LoVo (cell line): ENCODE results near the gene NCKAP1.
"Not testable (repeated sequence)": the region's sequence is repeated elsewhere in the genome, so short reads cannot be mapped to it uniquely, and the experiment has no call there.

Source experiments
- DNase-seq: peaks from one replicate; pipeline ENCODE4 v3.0.0-alpha.2; 2016; ENCODE audit warnings: low spot score

The NCKAP1 gene

DNA sequence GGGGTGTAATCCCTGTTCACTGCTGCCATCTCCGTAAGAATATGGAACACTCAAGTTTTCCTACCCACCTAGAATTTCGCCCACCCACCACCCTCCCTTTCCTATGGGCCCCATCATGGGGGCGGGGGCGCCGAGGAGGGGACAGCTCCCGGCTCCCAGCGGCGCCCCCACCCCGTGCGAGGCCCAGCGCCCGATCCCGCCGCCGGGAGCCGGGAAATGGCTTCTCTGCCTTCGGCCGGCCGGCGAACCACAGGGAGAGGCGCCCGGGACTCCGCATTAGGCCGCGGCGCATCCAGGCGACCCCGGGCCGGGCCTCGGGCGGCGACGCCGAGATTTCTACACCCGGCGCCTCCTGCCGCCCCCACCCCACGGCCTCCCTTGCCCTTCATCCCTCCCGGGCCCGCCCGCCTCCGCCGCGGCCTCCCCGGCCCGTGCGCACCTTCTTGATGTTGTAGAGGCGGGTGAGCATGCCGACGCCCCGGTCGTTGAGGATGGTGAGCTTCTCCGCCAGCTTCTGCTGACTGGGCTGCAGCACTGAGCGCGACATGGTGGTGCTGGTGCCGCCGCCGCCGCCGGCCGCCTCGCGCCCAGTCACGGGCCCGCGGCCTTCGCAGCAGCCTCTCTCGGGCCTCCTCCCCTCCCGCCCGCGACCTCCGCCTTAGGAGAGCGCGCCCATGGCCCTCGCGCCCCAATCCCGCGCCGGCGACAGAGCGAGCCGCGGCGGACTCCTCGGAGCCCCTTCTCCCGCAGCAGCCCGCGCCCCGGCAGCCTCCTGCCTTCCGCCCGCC is 510 bp downstream of the NCKAP1 start:
- peak; percentile 46 for DNase-seq

- DNase-seq, result peak; percentile 51
Measured at GRCh38 chr2:183037074-183037552, 1.1 kb downstream of the NCKAP1 start.

- no peak for DNase-seq
Measured at GRCh38 chr2:183035954-183036669, 2.1 kb downstream of the NCKAP1 start.

- DNase-seq, result no peak
Measured at GRCh38 chr2:183035298-183035953, 2.8 kb downstream of the NCKAP1 start.

- DNase-seq, result no peak
Measured at GRCh38 chr2:183034806-183035205, 3.5 kb downstream of the NCKAP1 start.

DNA sequence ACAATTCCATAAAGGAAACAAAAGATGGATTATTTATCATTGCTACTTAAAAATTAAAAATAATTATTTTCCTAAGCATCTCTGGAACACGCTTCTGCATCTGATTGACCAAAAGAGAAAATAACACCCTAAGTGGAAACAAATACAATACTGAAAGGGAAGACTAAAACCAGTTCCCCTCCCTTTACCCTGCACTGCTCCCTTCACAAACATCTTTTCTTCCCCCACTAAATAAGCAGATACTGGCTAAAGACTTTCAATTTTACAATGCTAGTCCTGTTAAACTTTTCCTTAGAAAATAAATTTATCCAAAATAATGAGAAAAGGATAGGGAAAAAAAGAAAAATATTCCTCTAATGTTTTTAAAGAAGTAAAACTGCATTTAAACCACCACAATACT is 4.3 kb downstream of the NCKAP1 start:
- no peak for DNase-seq

DNA sequence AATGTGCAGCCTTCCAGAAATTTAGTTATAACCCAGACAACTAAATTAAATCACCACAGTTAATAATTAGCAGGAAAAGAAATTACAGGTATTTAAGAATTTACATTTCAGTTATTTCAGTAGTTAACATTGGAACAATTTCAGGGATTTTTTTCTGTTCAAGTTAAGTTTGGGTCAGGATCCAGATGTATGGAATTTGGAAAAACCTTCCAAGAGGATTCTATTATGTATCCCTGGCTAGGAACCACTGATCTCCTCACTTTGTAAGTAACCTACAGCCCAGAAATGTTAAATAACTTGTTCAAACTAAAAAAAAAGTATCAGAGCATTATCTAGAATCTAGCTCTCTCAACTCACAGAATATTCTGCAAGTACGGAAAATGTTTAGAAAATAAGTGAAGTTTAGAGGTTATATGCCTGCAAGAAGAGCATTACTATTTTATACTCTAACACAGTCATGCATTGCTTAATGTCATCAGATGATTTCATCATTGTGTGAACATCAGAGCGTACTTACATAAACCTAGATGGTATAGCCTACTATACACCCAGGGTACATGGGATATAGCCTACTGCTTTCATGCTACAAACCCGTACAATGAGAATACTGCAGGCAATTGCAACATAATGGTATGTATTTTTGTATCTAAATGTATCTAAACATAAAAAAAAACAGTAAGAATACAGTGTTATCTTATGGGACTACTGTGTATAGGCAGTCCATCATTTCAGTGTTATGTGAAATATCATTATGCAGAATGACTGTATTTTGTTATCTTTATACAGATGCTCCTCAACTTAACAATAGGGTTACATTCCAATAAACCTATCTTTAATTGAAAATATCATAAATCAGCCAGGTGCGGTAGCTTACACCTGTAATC is 6.1 kb downstream of the NCKAP1 start:
- DNase-seq, result no peak

DNA sequence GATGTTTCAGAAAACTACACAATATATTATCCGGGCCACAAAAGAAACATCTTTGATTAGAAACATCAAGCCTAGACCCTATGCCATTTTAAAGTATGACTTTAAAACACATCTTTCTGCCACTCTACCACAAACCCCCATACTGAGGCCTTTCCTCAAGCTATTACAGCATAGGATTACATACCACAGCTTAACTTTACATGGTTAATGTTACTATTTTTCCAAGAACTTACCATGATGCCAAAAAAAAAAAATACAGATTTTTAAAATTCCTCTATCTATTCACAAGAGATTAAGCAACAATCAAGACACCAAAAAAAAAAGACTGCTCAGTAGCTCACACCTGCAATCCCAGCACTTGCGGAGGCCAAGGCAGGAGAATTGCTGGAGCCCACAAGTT is 9.0 kb downstream of the NCKAP1 start:
- no peak for DNase-seq

DNA sequence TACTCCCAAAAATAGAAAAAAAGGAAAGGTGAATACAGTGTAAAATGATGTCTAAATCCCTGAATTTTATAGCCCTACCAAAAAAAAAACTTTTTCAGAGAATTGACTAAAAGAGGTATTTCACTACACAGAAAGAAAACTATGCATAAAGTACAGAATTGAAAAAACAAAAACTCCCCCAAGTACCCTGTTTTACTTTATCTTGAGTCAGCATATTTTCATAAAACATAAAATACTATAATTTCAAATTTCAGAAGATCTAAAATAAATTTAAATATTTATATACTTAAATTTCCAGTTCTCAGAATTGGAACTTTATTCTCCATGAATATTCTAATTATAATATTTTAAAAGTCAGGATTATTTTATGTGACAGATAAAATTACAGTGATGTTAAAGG is 10.1 kb downstream of the NCKAP1 start:
- no peak for DNase-seq

DNA sequence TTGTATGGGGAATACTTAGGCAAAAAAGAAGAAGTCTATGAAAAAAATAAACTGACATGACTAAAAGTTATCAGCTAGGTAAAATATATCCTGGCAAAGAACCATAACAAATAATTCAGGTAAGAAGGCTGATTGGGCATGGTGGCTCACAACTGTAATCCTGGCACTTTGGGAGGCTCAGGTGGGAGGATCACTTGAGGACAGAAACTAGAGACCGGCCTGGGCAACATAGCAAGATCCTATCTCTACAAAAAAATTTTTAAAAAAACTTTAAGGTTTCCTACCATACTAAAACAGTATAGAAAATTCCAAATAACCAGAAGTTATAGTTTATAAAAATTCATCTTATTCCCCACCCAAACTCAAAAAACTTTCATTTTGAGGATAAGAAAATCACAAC is 10.8 kb downstream of the NCKAP1 start:
- DNase-seq, result no peak

- DNase-seq, result no peak
Measured at GRCh38 chr2:183026424-183026823, 11.8 kb downstream of the NCKAP1 start.

DNA sequence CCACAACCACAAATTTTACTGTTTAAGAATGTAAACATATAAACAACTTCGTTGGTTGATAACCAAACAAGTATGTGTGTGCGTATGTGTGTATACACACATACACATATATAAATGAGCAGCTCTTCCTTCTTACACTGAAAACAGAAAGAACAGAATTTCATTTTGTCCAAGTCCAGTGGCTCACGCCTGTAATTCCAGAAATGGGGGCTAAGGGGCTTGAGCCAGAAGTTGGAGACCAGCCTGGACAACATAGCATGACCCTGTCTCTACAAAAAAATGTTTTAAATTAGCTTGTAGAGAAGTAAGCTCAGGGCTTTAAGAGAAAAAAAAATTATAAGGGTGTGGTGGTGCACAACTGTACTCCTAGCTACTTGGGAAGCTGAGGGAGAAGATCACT is 12.3 kb downstream of the NCKAP1 start:
- DNase-seq, result no peak

- no peak for DNase-seq
Measured at GRCh38 chr2:183024339-183025095, 13.7 kb downstream of the NCKAP1 start.

GRCh38 chr2:183022711-183023110 is 15.5 kb downstream of the NCKAP1 start:
- no peak for DNase-seq

DNA sequence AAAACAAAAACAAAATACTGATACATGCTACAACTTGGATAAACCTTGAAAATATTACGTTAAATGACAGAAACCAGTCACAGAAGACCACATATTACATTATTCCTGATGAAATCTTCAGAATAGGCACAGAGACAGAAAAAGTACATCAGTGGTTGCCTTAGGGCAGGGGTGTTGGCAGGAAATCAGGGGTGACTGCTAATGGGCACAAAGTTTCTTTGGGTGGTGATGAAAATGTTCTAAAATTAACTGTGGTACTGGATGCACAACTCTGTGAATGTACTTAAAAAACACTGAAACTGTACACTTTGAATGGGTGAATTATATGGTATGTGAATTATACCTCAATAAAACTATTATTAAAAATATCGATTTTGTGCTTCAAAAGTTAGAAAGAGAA is 16.6 kb downstream of the NCKAP1 start:
- no peak for DNase-seq

DNA sequence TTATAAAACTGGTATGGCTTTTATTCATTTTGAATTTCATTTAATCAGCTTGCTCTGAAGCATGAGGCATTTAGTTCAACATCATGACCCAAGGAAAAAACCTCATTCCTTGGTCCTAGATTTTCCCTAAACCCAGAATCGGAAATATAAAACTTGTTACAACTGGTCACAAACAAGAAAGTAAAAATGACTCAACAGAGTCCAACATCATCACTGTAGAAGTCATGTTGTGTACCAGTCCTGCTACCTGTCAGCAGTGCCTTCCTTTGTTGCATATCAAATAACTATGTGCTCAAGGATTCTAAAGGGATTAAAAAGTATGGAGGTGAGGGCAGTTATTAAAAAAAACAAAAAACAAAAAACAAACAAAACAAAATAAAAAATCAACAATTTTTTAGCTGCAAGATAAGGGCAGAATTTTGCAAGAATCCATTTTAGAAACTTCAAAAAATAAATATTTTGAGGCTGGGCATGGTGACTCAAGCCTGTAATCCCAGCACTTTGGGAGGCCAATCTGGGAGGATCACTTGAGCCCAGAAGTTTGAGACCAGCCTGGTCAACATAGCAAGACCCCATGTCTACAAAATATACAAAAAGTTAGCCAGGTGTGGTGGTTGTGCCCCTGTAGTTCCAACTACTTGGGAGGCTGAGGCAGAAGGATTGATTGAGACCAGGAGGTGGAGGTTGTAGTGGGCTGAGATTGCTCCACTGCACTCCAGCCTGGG is 18.4 kb downstream of the NCKAP1 start:
- no peak for DNase-seq

DNA sequence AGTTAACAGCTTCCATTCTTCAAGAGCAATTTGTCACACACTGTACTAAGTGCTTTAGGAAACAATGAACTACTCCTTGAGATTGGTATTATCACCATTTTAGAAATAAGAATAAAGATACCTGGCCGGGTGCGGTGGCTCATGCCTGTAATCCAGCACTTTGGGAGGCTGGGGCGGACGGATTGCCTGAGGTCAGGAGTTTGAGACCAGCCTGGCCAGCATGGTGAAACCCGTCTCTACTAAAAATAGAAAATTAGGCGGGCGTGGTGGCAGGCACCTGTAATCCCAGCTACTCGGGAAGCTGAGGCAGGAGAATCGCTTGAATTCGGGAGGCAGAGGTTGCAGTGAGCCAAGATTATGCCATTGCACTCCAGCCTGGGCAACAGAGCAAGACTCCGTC is 20.4 kb downstream of the NCKAP1 start:
- not testable (repeated sequence) for DNase-seq

DNA sequence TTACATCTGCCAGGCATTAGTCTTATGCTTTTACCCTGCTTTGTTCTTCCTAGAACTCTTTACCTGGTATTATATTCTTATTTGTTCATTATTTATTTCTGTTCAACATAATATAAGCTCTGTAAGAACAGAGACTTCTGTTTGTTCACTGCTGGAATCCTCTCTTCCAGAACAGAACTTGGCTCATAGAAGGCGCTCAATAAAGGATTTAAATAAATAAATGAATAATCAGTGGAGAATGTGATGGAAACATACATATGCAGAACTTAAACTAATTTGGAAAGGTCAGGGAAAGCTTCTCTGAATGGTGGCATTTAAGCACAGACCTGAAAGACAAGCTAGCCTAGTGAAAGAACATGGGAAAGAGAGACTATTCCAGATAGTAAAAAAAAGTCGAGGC is 24.3 kb downstream of the NCKAP1 start:
- DNase-seq, result no peak

DNA sequence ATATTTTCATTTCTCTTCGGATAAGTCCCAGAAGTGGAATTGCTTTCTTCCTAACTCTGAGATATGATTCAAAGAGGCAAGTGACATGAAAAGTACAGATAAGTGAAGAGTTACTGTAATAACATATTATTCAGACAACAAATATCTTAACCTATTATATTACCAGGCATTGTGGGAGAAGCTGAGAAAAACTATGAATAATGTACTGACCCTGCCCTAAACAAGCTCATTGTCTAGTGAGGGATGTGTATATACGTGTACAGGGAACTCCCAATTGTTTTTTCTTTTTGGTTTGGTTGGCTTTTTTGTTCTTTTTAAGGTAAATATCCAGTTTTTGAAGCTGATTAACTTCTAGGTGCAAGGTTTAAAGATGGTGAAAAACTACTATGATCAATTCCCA is 26.5 kb downstream of the NCKAP1 start:
- no peak for DNase-seq

DNA sequence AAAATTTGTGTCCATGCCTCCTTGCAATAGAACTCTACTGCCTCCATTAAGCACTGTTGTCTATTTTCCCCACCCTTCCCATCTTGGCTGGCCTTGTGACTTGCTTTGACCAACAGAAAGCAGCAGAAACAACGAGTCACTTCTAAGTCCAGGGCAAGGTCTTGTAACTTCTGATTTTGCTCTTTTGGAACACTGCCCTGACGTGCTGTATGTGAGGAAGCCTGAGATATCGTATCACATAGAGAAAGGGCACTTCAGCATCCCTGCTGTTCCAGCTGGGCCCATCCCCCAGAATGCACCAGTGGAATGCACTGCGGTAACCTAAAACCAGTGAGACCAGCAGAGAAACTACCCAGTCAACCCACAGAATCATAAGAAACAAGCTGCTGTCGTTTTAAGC is 28.1 kb downstream of the NCKAP1 start:
- DNase-seq, result no peak
